Measurements from ENCODE around the gene PLAC8. TPM values are rescaled to one million over a fixed set of nuclear protein-coding genes. Genes with fewer than 3 reads are reported as not detected.
A peak's percentile ranks its signal among the peaks of the same experiment; 100 is the strongest.

PLAC8 gene
- total RNA-seq, 6 experiments from 2014 or later = 6.0 to 18.9 (median 11.8) TPM

- Histone ChIP-seq H3K36me3 (no peaks in the 10 kb centered on the region), H3K27ac (peak overlapping the region; percentile 66 to 69 (median 67)), H3K27me3 (no peaks in the 10 kb centered on the region), H3K9me3 (no peaks in the 10 kb centered on the region), H3K4me3 (peak overlapping the region; percentile 50 to 60 (median 53)), H3K4me1 (peaks cover 0 to 7% (median 0%) of the 10 kb centered on the region in 4 donors)
- TF ChIP-seq, protein P1, sequence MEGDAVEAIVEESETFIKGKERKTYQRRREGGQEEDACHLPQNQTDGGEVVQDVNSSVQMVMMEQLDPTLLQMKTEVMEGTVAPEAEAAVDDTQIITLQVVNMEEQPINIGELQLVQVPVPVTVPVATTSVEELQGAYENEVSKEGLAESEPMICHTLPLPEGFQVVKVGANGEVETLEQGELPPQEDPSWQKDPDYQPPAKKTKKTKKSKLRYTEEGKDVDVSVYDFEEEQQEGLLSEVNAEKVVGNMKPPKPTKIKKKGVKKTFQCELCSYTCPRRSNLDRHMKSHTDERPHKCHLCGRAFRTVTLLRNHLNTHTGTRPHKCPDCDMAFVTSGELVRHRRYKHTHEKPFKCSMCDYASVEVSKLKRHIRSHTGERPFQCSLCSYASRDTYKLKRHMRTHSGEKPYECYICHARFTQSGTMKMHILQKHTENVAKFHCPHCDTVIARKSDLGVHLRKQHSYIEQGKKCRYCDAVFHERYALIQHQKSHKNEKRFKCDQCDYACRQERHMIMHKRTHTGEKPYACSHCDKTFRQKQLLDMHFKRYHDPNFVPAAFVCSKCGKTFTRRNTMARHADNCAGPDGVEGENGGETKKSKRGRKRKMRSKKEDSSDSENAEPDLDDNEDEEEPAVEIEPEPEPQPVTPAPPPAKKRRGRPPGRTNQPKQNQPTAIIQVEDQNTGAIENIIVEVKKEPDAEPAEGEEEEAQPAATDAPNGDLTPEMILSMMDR (IDR thresholded peaks at IDR 0.05) = no peak
- TF ChIP-seq POLR2A (IDR thresholded peaks at IDR 0.05) = no peak
- peak; percentile 65 to 80 (median 72) for ATAC-seq
- WGBS (ENCODE audit: insufficient coverage, low coverage, low lambda C conversion rate, missing lambda C conversion rate) = 10% methylated on average over 11 of the region's 64 CpGs
- peak; percentile 50 to 65 (median 60) for DNase-seq
- intact Hi-C loops (cut with DNase I) = no loop called here
Observed at GRCh38 chr4:83109480-83110222, 4.9 kb downstream of the PLAC8 start.

- TF ChIP-seq, protein P1 (IDR thresholded peaks at IDR 0.05) = no peak
- no peak for TF ChIP-seq POLR2A (IDR thresholded peaks at IDR 0.05)
- ATAC-seq (no peak), DNase-seq (no peak)
- Histone ChIP-seq H3K4me3 (peak overlapping the region in 2 of 3 donors; percentile 50 to 60), H3K27me3 (no peaks in the 10 kb centered on the region), H3K27ac (peak overlapping the region in 2 of 3 donors; percentile 6 to 66), H3K36me3 (no peaks in the 10 kb centered on the region), H3K9me3 (no peaks in the 10 kb centered on the region), H3K4me1 (peaks cover 0 to 7% (median 0%) of the 10 kb centered on the region in 4 donors)
- 70% methylated on average over 10 of the region's 26 CpGs for WGBS (ENCODE audit: insufficient coverage, low coverage, low lambda C conversion rate, missing lambda C conversion rate)
- intact Hi-C loops (cut with DNase I) = no loop called here
Observed at GRCh38 chr4:83108101-83108861, 6.2 kb downstream of the PLAC8 start.

GRCh38 chr4:83107631-83108030 is 6.9 kb downstream of the PLAC8 start:
- H3K4me1 ChIP-seq = peaks cover 0 to 7% (median 0%) of the 10 kb centered on the region in 4 donors
- 88% methylated on average over 9 of the region's 9 CpGs for WGBS (ENCODE audit: insufficient coverage, low coverage, low lambda C conversion rate, missing lambda C conversion rate)
- H3K36me3 ChIP-seq = no peaks in the 10 kb centered on the region
- ATAC-seq = no peak
- intact Hi-C loops (cut with DNase I) = no loop called here
- H3K27ac ChIP-seq = no peak overlapping the region
- H3K27me3 ChIP-seq = no peaks in the 10 kb centered on the region
- TF ChIP-seq, protein P1 (IDR thresholded peaks at IDR 0.05) = no peak
- TF ChIP-seq POLR2A (IDR thresholded peaks at IDR 0.05) = no peak
- no peaks in the 10 kb centered on the region for H3K9me3 ChIP-seq
- no peak overlapping the region for H3K4me3 ChIP-seq
- no peak for DNase-seq

- Histone ChIP-seq H3K4me3 (no peak overlapping the region), H3K36me3 (no peaks in the 10 kb centered on the region), H3K27me3 (no peaks in the 10 kb centered on the region), H3K27ac (no peak overlapping the region), H3K4me1 (peaks cover 0 to 7% (median 0%) of the 10 kb centered on the region in 4 donors), H3K9me3 (no peaks in the 10 kb centered on the region)
- WGBS (ENCODE audit: insufficient coverage, low coverage, low lambda C conversion rate, missing lambda C conversion rate) = 95% methylated on average over 5 of the region's 7 CpGs
- intact Hi-C loops (cut with DNase I) = no loop called here
- DNase-seq (no peak), ATAC-seq (no peak)
- TF ChIP-seq, protein P1 (IDR thresholded peaks at IDR 0.05) = no peak
- TF ChIP-seq POLR2A (IDR thresholded peaks at IDR 0.05) = no peak
Observed at GRCh38 chr4:83104991-83105390, 9.5 kb downstream of the PLAC8 start.

Data from right lobe of liver (tissue), 6 donors.